H1 (cell line): ENCODE results near the gene HOXD10. TPM values are rescaled to one million over a fixed set of nuclear protein-coding genes. Genes with fewer than 3 reads are reported as not detected.

ENCODE experiments used
- CTCF ChIA-PET: fragments of 300-600 bp; sonication (Branson Sonifier 250); formaldehyde crosslinking; loops from one replicate; lab custom pipeline; 2021; ENCODE audit not compliant: partially characterized antibody; lab: Charles Lee
- POLR2A ChIA-PET: fragments of 300-600 bp; sonication (Branson Sonifier 250); formaldehyde crosslinking; loops from one replicate; lab custom pipeline; 2021; ENCODE audit warnings: inconsistent platforms; ENCODE audit not compliant: partially characterized antibody; lab: Charles Lee
- DNase-seq, 2 experiments: peaks; one replicate each; pipeline versions ENCODE4 v3.0.0 to v3.0.0-alpha.2; 2010 to 2022; ENCODE audit warnings: low spot score in 2 of 2, low read depth in 1 of 2, mixed read lengths in 1 of 2
- FAIRE-seq: peaks from 2 replicates; lab custom pipeline; 2011; peaks lifted over from hg19 to GRCh38; lab: Jason Lieb, UNC
- H2AFZ ChIP-seq: 2 replicates; pipeline ENCODE4 v1.8.1; 2012; ENCODE audit warnings: low read length, inconsistent platforms
- H2AK5ac ChIP-seq: 2 replicates; pipeline ENCODE4 v1.6.1; 2013; ENCODE audit warnings: low read depth, low read length
- H2BK120ac ChIP-seq: replicated peaks from 2 replicates; pipeline ENCODE3; 2013; ENCODE audit warnings: low read depth, low read length, inconsistent platforms
- H2BK12ac ChIP-seq: 2 replicates; pipeline ENCODE4 v1.6.1; 2013; ENCODE audit warnings: low read depth, low read length
- H2BK15ac ChIP-seq: 2 replicates; pipeline ENCODE4 v1.6.1; 2013; ENCODE audit warnings: low read length
- H2BK20ac ChIP-seq: 2 replicates; pipeline ENCODE4 v1.6.1; 2013; ENCODE audit warnings: low read length
- H2BK5ac ChIP-seq: 2 replicates; pipeline ENCODE4 v1.6.1; 2013; ENCODE audit warnings: low read depth, low read length
- H3K14ac ChIP-seq: 2 replicates; pipeline ENCODE4 v1.6.1; 2013; ENCODE audit warnings: inconsistent platforms; ENCODE audit not compliant: insufficient read length
- H3K18ac ChIP-seq: 2 replicates; pipeline ENCODE4 v1.6.1; 2013; ENCODE audit warnings: low read length; ENCODE audit errors: extremely low read depth
- H3K23ac ChIP-seq: 2 replicates; pipeline ENCODE4 v1.6.1; 2013; ENCODE audit warnings: inconsistent platforms; ENCODE audit not compliant: insufficient read length
- H3K23me2 ChIP-seq: 2 replicates; pipeline ENCODE4 v1.6.1; 2013; ENCODE audit warnings: low read depth, low read length
- H3K27ac ChIP-seq: 2 replicates; pipeline ENCODE4 v1.6.1; 2011; ENCODE audit warnings: low read depth, low read length, inconsistent platforms
- H3K27me3 ChIP-seq, 4 experiments: replicated peaks in 1 of 4; 1 replicate in 1 of 4; 2 replicates in 3 of 4; pipeline versions ENCODE4 v1.6.1 to v1.8.1; 2011 to 2013; ENCODE audit warnings: low read length in 3 of 4, mild to moderate bottlenecking in 3 of 4, inconsistent platforms in 2 of 4, mixed read lengths in 2 of 4, moderate library complexity in 1 of 4; ENCODE audit not compliant: control insufficient read depth in 3 of 4, insufficient read depth in 3 of 4; ENCODE audit errors: extremely low read depth in 1 of 4
- H3K36me3 ChIP-seq, 4 experiments: 2 replicates each; pipeline versions ENCODE4 v1.6.1 to v1.8.1; 2011 to 2013; ENCODE audit warnings: mild to moderate bottlenecking in 4 of 4, low read length in 3 of 4, moderate library complexity in 2 of 4, control low read depth in 1 of 4, inconsistent platforms in 1 of 4; ENCODE audit not compliant: insufficient read depth in 4 of 4, control insufficient read depth in 2 of 4
- H3K4ac ChIP-seq: replicated peaks from 2 replicates; pipeline ENCODE3; 2013; ENCODE audit warnings: low read length, low read depth, mixed read lengths, inconsistent platforms; ENCODE audit not compliant: insufficient read length
- H3K4me1 ChIP-seq, 4 experiments: replicated peaks in 1 of 4; 1 replicate in 1 of 4; 2 replicates in 3 of 4; pipeline versions ENCODE4 v1.6.1 to v1.8.1; 2011 to 2013; ENCODE audit warnings: low read length in 3 of 4, inconsistent platforms in 2 of 4, mixed read lengths in 1 of 4; ENCODE audit not compliant: insufficient read depth in 4 of 4, control insufficient read depth in 3 of 4
- H3K4me2 ChIP-seq, 2 experiments: 2 replicates each; pipeline versions ENCODE4 v1.6.1 to v1.8.1; 2011 to 2013; ENCODE audit warnings: low read depth in 2 of 2, low read length in 2 of 2, control low read depth in 1 of 2, inconsistent platforms in 1 of 2, mild to moderate bottlenecking in 1 of 2; ENCODE audit not compliant: insufficient read depth in 1 of 2
- H3K4me3 ChIP-seq, 4 experiments: fragments of 200-600, 300-600 bp in 1 of 4; sonication (generic), shearing (Covaris generic), sonication (Bioruptor Twin) in 1 of 4; 2 replicates each; pipeline versions ENCODE4 v1.5.1 to v1.8.1; 2011 to 2016; ENCODE audit warnings: low read length in 4 of 4, low read depth in 3 of 4, control low read depth in 2 of 4, inconsistent platforms in 2 of 4, mild to moderate bottlenecking in 2 of 4, mixed read lengths in 1 of 4, moderate library complexity in 1 of 4; ENCODE audit not compliant: insufficient read depth in 2 of 4; ENCODE audit errors: extremely low read depth in 1 of 4
- H3K56ac ChIP-seq: replicated peaks from 2 replicates; pipeline ENCODE3; 2013; ENCODE audit warnings: low read depth, mild to moderate bottlenecking, mixed read lengths, low read length, inconsistent platforms; ENCODE audit not compliant: insufficient read length
- H3K79me1 ChIP-seq: 2 replicates; pipeline ENCODE4 v1.6.1; 2013; ENCODE audit warnings: low read depth, low read length, control low read depth
- H3K79me2 ChIP-seq, 2 experiments: 2 replicates each; pipeline versions ENCODE4 v1.6.1 to v1.8.1; 2012 to 2013; ENCODE audit warnings: low read length in 2 of 2, mild to moderate bottlenecking in 2 of 2, inconsistent platforms in 1 of 2; ENCODE audit not compliant: insufficient read depth in 2 of 2, control insufficient read depth in 1 of 2
- H3K9ac ChIP-seq, 4 experiments: replicated peaks in 1 of 4; 1 replicate in 1 of 4; 2 replicates in 3 of 4; pipeline versions ENCODE4 v1.6.1 to v1.8.1; 2011 to 2013; ENCODE audit warnings: low read depth in 3 of 4, low read length in 3 of 4, control low read depth in 2 of 4, mild to moderate bottlenecking in 2 of 4, moderate library complexity in 2 of 4, inconsistent platforms in 1 of 4; ENCODE audit errors: extremely low read depth in 1 of 4
- H3K9me3 ChIP-seq, 2 experiments: 2 replicates each; pipeline versions ENCODE4 v1.6.1 to v1.8.1; 2012 to 2013; ENCODE audit warnings: mild to moderate bottlenecking in 2 of 2, moderate library complexity in 2 of 2, control low read depth in 1 of 2, inconsistent platforms in 1 of 2, low read depth in 1 of 2, low read length in 1 of 2, mixed read lengths in 1 of 2; ENCODE audit not compliant: insufficient read depth in 2 of 2
- H4K20me1 ChIP-seq, 2 experiments: replicated peaks in 1 of 2; 2 replicates each; pipeline versions ENCODE3 to v1.8.1; 2011 to 2013; ENCODE audit warnings: inconsistent platforms in 2 of 2, low read length in 2 of 2, mild to moderate bottlenecking in 1 of 2; ENCODE audit not compliant: insufficient read depth in 2 of 2, control insufficient read depth in 1 of 2
- H4K5ac ChIP-seq: 2 replicates; pipeline ENCODE4 v1.6.1; 2013; ENCODE audit warnings: low read length, low read depth, mixed read lengths, inconsistent platforms; ENCODE audit not compliant: insufficient read length
- H4K8ac ChIP-seq: 2 replicates; pipeline ENCODE4 v1.8.0; 2013; ENCODE audit warnings: mild to moderate bottlenecking, moderate library complexity, low read length, inconsistent platforms; ENCODE audit not compliant: insufficient read depth; ENCODE audit errors: extremely low read depth
- H4K91ac ChIP-seq: replicated peaks from 2 replicates; pipeline ENCODE3; 2013; ENCODE audit warnings: low read length, mixed read lengths, inconsistent platforms; ENCODE audit not compliant: insufficient read length
- CBX8 ChIP-seq: fragments of 300-800, 300-1000 bp; sonication (generic); IDR thresholded peaks from 2 replicates; pipeline ENCODE4 v1.7.1; 2016; ENCODE audit warnings: low read depth, low read length, borderline replicate concordance
- EZH2 ChIP-seq: fragments of 200-600 bp; sonication (generic); IDR thresholded peaks from 2 replicates; pipeline ENCODE4 v1.7.1; 2012; ENCODE audit warnings: low read depth, mild to moderate bottlenecking, moderate library complexity, low read length, inconsistent platforms; ENCODE audit not compliant: severe bottlenecking
- KDM1A ChIP-seq: fragments of 200-600, 300-600 bp; sonication (generic); IDR thresholded peaks from 2 replicates; pipeline ENCODE4 v1.7.1; 2016; ENCODE audit warnings: mild to moderate bottlenecking, low read length, borderline replicate concordance
- RNF2 ChIP-seq: fragments of 200-900, 300-1000 bp; sonication (generic); IDR thresholded peaks from 2 replicates; pipeline ENCODE4 v1.7.1; 2016; ENCODE audit warnings: borderline replicate concordance, low read depth, mild to moderate bottlenecking, antibody characterized with exemption, low read length; ENCODE audit not compliant: poor library complexity, severe bottlenecking; ENCODE audit errors: missing control alignments
- SRF ChIP-seq: IDR thresholded peaks from 2 replicates; pipeline ENCODE4 v1.6.1; 2011; ENCODE audit warnings: mild to moderate bottlenecking, low read depth, low read length, moderate library complexity
- WGBS, 2 experiments: shearing (Covaris generic) in 1 of 2; methylation state at CpG; one replicate each; pipeline versions ENCODE4 v1.1.6 to v1.1.7; 2013 to 2015; ENCODE audit warnings: low lambda C conversion rate in 2 of 2, mixed read lengths in 2 of 2, inconsistent platforms in 1 of 2, low coverage in 1 of 2, missing lambda C conversion rate in 1 of 2; ENCODE audit not compliant: insufficient replicate concordance in 2 of 2, insufficient coverage in 1 of 2, insufficient read length in 1 of 2; ENCODE audit errors: extremely low coverage in 1 of 2, missing lambda C conversion rate in 1 of 2; 5-methylcytosine and 5-hydroxymethylcytosine counted together
- polyA plus RNA-seq, 7 experiments: library from polyadenylated mRNA; depleted of rRNA in 3 of 7; stranded (reverse) in 5 of 7; unstranded in 2 of 7; fragments of >200 nt in 5 of 7; fragments of 200-250 nt in 2 of 7; gene quantifications; 1 replicate in 5 of 7; 2 replicates in 1 of 7; 4 replicates in 1 of 7; pipeline versions ENCODE4 v1.2.1 to v1.2.3, GENCODE V29; 2011 to 2013; ENCODE audit warnings: missing spikeins in 2 of 7, mixed read lengths in 2 of 7
- total RNA-seq: library from RNA; stranded (reverse); fragmentation: NEBNext Ultra II Directional; extraction: Animal tissue kit (Norgen Biotek cat#: 25700); gene quantifications from 2 replicates; pipeline ENCODE4 v1.2.1, GENCODE V29; 2021

Gene HOXD10
- total and polyA plus RNA-seq, 2 of the 8 experiments (the other 6 are each of a cell fraction or from before 2014, with no cell fraction given): not detected

GRCh38 chr2:176161825-176162626 is 45.4 kb downstream of the HOXD10 start:
- no peak overlapping the region for H2AFZ ChIP-seq
- no peak overlapping the region for H2BK20ac ChIP-seq
- H4K8ac ChIP-seq: no peak overlapping the region
- peaks cover 0 to 5% (median 0%) of the 10 kb centered on the region in 4 experiments; a peak in 1 of 8 replicates for H3K36me3 ChIP-seq
- ChIA-PET POLR2A (interaction anchor here (1.3 kb wide), 1 partner anchor 22 kb away, joined by 4 read pairs; no protein-coding TSS in a partner anchor), CTCF (interaction anchor here (0.7 to 3.6 kb wide), 23 partner anchors 7 to 986 kb away, joined by 3 to 26 read pairs (median 4); partner anchors contain the start of gene HOXD4)
- 0 out of 2 replicates have a peak, but pooled peaks cover 2% of the 10 kb centered on the region for H3K23me2 ChIP-seq
- H2BK120ac ChIP-seq: no peak overlapping the region
- H3K79me1 ChIP-seq: no peaks in the 10 kb centered on the region
- TF ChIP-seq EZH2 (peak; percentile 66), RNF2 (peak; percentile 58), CBX8 (peak; percentile 31; the same call in 1 of the 2 replicates), SRF (no peak), KDM1A (no peak)
- no peak for DNase-seq
- H3K18ac ChIP-seq: no peak overlapping the region
- no peak overlapping the region for H3K56ac ChIP-seq
- peaks cover 98 to 100% (median 100%) of the 10 kb centered on the region in 4 experiments for H3K27me3 ChIP-seq
- H3K4me3 ChIP-seq: no peak overlapping the region
- peak overlapping the region; percentile 14 for H2BK12ac ChIP-seq
- peaks cover 0 to 12% (median 6%) of the 10 kb centered on the region in 4 experiments; a peak in 5 of 7 replicates for H3K4me1 ChIP-seq
- no peaks in the 10 kb centered on the region for H3K79me2 ChIP-seq
- no peak overlapping the region for H3K4ac ChIP-seq
- 0 out of 2 replicates have a peak overlapping the region, but pooled peaks have one; percentile 53 for H2BK15ac ChIP-seq
- 15% methylated on average over 22 of the region's 22 CpGs; no CpG with 5 or more reads in 1 of the 2 experiments for WGBS, 2 experiments
- peak overlapping the region; percentile 76; the same call in 1 of the 2 replicates for H2AK5ac ChIP-seq
- no peak overlapping the region for H3K9ac ChIP-seq
- H2BK5ac ChIP-seq: no peak overlapping the region
- H4K5ac ChIP-seq: no peak overlapping the region
- peaks cover 39 to 43% of the 10 kb centered on the region in 2 experiments for H4K20me1 ChIP-seq
- no peak overlapping the region for H4K91ac ChIP-seq
- no peak overlapping the region for H3K14ac ChIP-seq
- FAIRE-seq: no peak
- no peak overlapping the region for H3K23ac ChIP-seq
- no peaks in the 10 kb centered on the region for H3K9me3 ChIP-seq
- no peak overlapping the region for H3K27ac ChIP-seq
- no peak overlapping the region for H3K4me2 ChIP-seq
